Hepatocyte (in vitro differentiated cells): Measurements from ENCODE around the gene ZNF207.
"Not testable (repeated sequence)": the region's sequence is repeated elsewhere in the genome, so short reads cannot be mapped to it uniquely, and the experiment has no call there.

Experiments used
- EZH2 ChIP-seq: fragments of 200-600 bp; sonication (generic); IDR thresholded peaks from 2 replicates; pipeline ENCODE4 v1.6.1; 2016; ENCODE audit warnings: antibody characterized with exemption, mild to moderate bottlenecking, borderline replicate concordance
- TF ChIP-seq, protein P1 (sequence below): fragments of 200-600 bp; sonication (generic); IDR thresholded peaks from 2 replicates; pipeline ENCODE4 v1.5.1; 2016; ENCODE audit warnings: antibody characterized with exemption, mild to moderate bottlenecking; ENCODE audit not compliant: poor library complexity

GRCh38 chr17:32352734-32353133, 2.8 kb downstream of the ZNF207 start:
- TF ChIP-seq EZH2: not testable (repeated sequence)
- TF ChIP-seq, protein P1, sequence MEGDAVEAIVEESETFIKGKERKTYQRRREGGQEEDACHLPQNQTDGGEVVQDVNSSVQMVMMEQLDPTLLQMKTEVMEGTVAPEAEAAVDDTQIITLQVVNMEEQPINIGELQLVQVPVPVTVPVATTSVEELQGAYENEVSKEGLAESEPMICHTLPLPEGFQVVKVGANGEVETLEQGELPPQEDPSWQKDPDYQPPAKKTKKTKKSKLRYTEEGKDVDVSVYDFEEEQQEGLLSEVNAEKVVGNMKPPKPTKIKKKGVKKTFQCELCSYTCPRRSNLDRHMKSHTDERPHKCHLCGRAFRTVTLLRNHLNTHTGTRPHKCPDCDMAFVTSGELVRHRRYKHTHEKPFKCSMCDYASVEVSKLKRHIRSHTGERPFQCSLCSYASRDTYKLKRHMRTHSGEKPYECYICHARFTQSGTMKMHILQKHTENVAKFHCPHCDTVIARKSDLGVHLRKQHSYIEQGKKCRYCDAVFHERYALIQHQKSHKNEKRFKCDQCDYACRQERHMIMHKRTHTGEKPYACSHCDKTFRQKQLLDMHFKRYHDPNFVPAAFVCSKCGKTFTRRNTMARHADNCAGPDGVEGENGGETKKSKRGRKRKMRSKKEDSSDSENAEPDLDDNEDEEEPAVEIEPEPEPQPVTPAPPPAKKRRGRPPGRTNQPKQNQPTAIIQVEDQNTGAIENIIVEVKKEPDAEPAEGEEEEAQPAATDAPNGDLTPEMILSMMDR: not testable (repeated sequence)
